Fibroblast of the conjunctiva (primary cell): ENCODE measurements around the gene SLIT3.
A peak's percentile ranks its signal among the peaks of the same experiment; 100 is the strongest.

Source experiments
- DNase-seq: peaks from one replicate; pipeline ENCODE4 v3.0.0-alpha.2; 2010; ENCODE audit warnings: low read depth

SLIT3 gene

DNA sequence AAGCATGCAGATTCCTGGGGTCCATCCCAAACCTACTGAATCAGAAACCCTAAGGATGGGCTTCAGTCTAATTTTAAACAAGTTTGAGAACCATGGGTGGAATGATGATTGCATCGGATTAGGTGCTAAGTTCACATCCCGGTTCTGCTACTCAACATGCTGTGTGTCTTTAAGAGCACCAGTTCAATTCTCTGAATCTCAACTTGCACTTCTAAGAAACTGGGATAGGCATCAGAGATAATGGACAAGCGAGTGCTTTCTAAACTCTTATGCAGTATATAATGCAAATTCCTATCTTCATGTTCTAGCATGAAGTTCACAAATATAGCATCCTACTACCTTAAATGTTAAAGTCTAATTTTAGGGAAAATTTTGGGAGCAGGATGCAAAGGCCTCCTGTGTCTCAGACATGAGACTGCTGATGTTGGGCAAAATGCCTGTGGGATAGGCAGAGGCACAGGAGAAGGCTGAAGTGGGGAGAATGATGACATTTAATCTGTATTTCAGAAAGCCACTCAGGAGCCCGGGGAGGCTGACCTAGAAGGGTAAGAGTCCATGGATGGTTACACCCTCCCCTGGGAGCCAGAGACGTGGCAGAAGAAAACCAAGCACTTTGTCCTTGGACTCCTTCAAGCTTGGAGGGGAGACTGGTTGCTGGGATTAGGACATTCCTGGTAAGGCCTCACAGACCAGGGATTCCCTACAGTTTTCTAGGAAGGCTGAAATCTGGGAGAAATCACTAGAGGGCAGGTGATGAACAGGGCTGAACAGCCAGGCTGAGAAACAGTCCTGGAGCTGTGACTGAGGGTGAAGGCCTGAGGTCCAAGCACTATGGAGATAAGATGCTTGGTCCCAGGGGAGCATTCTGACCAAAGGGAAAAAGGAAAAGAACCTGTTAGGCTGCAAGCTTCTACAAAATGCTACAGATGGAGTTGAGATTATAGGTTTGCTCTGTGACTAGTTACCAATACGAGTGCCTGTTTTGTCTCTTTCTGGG lies 409.8 kb downstream of the SLIT3 start:
- no peak for DNase-seq

DNA sequence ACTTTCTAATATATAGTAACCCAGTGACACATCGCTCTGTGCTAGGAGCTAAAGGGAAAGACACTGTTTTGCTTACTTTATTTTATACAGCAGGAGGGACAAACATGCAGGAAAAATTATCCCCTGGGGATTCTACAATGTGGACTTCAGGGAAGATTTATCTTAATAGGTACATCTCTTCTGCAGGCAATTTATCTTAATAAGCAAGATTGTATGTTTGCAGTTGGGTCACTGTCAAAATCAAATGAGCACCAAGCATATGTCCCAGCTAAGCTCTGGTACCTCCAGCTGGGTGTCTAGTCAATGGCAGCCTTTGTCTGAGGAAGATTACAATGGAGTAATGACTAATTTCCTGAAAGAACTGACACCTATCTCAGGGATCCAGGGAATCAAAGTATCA lies 411.9 kb downstream of the SLIT3 start:
- no peak for DNase-seq

DNA sequence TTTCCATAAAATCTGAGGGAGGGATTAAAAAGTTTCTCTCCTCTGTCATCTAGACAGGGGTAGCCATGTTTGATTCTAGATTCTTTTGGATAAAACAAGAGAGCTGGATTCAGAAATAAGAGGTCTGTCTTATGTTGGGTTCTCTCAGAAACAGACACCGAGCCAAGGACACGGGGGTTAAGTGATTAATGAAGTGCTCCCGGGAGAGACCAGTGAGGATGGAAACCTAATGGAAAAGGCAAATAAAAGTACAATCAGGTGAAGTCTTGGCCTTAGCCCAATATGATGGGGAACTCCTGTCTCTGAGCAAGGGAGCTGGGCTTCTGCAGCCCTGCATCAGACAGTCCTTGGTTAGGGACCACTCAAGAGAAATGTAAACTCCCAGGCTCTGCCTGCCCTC lies 413.0 kb downstream of the SLIT3 start:
- DNase-seq = no peak

DNA sequence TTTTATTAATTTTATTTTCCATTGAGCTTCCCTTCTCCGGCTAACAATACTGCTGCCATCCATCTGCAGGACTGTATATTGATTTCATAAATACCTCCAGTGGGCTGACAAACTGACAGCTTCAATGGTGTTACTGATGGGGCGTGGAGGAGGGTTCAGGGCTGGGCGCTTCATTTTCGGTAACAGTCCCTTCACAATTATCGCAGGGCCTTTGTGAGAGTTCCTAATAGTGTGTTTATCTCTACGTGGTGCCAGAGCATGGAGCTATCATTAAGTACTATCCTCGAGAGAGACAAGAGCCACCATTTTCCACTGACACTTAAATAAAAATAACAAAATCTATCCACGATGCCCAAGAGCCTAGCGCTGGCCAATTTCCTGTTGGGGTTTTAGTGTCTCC lies 414.8 kb downstream of the SLIT3 start:
- DNase-seq = no peak

DNA sequence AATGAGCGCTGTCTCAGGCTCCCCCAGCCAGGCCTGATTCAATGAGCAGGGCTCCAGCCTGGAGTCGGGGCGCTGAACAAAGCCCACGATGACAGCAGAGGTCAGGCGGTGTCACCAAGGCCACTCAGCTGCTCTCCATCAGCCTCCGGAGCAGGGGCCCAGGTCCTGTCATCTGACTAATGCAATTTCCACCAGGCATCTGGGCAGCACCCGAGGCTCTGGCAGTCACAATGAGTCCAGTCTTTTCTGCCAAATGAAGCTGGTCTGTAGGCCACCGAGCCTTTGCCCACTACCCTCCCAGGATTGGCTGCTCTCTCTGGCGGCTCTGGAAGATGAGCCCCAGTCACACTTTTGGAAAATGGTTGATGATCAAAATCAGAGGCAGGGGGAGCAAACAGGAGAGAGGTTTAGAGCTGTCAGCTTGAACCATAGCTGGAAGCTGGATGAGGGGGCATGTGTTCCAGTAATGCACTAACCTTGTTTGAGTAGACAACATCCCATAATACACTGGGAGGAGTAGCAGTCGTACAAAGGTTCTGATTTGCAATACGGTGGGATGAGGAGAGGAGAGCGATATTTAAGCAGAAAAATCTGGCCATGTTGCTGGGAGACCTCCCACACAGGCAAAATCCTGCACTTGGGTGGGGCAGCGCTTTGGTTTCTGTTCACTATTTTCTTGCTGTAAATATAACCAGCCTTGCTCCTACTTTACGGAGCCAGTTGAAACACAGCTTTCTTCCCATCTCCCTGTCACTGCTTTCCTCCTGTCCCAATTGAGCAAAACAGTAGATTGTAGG lies 415.4 kb downstream of the SLIT3 start:
- DNase-seq = no peak

DNA sequence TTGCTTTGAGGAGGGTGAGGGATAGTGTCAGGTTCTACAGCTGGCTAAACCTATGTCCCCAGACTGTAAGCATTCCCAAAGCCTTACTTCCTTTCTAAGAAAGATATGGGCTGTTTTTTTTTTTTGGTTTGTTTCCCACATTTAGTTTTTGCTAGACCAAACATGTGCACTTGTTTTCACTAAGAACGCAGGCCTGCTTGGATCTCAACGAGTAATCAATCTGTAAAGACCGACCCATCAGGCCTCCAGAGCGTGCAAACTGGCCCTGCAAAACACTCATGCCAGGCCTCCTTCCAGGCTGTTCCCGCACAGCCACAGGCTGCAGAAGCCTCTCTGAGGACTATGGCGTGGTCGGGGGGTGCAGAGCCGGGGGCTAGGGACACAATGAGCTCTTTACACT lies 416.9 kb downstream of the SLIT3 start:
- no peak for DNase-seq

DNA sequence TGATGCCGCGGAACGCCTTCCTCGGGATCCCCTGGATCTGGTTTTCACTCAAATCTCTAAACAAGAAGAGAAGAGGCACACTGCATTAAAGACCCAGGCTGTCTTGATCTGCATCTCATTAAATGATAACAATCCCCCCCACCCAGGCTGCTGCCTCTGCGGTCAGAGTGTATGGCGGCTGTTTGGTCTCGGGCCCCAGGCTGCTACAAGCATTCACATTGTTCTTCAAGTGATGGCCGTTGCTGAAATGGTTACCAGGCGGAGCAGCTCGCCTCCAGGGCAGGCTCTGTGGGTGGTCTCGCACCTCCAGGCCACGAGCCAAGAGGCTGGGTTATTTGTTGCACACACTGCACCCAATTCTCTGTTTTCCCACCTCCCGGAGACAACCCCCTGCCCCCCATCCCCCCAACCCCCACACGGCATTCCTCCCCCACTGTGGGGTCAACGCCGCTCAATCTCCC lies 417.6 kb downstream of the SLIT3 start:
- no peak for DNase-seq

DNA sequence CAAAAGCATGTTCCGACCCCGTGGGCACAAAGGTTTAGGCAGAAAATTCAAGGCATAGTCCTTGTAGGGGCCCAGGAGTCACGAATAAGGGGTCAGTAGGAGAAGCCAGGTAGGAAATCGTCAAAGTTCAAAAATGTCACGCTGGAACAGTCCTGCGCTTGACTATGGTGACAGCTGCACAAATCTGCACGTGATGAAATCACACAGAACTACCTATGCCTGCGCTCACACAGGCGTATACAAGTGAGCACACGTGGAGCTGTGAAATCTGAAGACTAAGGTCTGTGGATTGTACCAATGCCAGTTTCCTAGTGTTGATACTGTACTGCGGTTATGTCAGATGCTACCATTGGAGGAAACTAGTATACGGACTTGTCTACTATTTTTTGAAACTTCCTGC lies 418.7 kb downstream of the SLIT3 start:
- no peak for DNase-seq

DNA sequence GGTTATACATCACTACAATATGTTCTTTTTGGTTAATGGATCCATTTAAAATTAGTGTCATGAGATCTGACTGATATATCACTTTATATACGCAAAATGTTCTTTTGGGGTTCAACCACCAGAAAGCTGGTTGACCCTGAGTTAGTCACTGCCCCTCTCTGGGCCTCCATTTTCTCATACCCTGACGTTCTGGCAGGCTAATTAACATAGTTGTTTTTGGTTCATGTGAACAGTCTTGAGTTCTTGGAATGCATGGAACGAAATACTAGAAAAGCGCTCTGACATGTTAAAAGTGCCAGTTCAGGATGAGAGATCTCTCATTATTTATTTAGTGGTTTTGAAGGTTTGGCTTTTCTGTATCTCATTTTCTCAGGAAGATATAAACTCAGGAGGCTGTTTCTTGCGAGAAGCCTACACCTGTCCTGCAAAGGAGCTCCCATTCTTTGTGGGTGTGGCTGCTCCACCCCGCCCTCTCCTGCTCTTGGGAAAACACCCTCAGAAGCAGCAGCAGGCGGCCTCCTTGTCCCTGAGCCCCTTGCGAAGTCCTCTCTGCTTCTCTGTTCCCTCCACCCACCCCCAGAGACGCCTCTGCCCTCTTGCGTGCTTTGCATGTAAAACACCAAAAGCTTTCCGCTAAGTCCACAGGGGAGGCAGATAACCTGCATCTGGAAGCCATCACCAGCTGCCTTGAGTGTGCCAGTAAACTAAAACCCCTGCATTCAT lies 419.4 kb downstream of the SLIT3 start:
- no peak for DNase-seq

DNA sequence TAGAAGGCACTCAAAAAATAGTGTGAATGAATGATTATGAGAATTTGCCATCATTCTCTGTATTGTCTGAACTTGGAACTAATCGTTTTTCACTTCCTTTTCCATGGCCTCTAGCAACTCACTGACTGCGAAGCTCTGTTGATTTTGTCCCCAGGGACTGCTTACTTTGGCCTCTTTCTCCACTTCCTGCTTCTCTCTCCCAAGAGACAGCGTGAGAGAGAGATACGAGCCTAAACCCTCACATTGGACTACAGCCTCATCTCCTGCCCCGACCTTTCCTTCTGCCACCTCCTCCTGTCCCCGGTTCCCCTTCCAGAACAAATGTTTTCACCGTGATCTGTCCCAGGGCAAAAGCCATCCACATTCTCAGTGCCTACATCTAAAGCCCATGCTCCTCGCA lies 421.0 kb downstream of the SLIT3 start:
- DNase-seq = peak; percentile 8

DNA sequence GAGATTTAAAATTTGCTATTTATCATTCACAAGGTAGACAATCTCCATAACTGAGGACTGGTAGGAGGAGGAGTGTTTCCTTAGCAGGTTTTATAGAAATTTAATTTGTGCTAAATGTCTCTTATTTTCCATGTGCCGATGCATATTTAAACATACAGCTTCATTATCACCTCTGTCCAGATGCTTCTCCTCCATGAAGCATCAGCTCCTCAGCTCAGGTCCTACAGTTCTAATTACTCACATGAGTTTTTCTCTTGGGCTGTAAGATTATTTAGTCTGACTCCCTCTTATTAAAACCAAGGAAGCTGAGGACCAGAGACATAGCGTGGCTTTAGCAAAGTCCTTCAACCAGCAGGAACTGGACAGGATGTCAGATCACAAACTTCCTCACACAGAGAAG lies 421.6 kb downstream of the SLIT3 start:
- no peak for DNase-seq

DNA sequence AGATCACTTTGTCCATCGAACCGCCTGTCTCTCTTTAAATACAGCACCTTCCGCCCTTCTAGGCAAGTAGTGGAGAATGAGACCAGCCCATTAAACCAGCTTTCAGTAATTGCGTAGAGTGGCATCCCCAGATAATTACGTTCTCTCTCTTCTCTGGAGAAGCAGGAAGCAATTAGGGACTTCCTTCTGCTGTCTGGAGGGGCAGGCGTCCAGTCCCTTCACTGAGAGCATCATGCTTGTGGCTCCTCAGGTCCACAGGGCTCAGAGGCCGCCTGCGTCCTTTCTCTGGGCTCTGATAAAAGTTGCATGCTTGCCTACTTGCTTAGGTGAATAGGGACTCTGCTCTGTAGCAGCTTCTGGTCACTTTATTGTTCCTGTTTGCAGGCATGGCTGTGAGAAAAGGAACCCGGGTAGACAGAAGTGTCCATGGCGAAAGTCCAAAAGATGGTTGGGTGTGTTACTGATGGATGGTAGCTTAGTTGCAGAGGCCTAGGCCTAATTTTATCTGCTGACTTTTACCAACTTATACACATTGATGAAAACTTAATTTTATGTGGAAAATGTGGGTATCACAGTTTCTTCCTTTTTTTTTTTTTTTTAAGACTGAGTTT lies 422.7 kb downstream of the SLIT3 start:
- no peak for DNase-seq

DNA sequence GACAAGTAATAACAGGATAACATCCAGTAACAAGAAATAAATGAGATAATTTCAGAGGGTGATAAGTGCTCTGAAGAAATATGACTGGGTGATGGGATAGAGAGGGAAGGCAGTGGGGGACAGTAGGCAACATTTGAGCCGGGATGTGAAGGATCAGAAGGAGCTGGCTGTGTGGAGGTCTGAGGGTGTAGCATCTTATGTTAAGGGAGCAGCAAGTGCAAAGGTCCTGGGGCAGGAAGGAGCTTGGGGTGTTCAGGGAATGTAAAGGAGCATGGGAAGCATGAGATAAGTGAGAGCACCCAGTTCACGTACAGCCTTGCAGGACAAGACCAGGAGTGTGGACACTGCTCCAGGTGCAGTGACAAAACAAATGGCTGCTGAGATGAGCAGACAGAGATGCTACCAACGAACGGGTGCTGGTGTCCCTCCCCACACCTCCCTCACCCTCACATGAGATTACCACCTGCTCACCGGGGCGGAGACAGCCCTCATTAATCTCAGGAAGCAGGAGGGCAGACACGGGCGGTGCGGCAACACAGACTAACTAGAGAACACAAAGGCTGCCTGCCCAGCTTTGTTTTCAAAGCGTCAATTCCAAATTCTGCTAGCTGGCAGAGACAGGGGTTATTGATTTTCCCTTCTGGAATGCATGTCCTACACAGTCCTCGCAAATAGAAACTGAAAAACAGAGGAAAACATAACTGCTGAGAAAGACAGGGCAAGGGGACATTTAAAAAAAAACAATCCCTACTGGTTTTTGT lies 423.6 kb downstream of the SLIT3 start:
- DNase-seq = no peak

DNA sequence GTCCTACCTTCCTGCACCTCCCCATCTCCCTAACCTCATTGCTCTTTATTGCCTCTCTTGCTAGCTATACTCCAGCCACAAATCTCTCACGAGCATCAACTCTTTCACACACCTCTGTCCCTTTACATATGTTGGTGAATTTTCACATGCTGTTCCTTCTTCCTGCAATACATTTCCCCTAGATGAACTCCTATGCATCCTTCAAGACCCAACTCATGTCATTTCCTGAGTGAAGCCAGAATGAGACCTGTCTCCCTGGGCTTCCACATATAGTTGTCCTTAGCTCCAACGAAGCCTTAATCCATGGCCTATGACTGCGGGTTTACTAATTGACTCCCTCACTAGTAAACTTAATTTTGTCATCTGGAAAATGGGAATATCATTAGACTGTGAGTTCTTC lies 424.5 kb downstream of the SLIT3 start:
- DNase-seq = no peak

DNA sequence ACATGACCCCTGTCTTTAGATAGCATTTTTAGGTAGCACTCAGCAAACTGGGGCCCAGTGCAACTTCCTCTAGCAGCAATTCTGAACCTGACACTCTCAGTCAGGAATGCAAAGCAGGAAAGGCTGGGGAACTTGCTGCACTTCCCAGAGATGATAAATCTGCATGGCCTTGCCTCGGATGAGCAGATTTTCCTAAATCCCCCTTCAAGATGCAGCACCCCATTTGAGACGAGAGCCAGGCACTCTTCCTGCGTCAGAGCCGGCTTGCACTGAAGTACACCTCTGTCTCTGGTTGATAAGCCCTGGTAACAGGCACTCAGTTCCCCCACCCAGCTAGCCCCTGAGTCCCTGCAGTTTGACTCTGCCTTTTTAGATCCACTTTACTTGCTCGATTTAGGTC lies 425.1 kb downstream of the SLIT3 start:
- no peak for DNase-seq

DNA sequence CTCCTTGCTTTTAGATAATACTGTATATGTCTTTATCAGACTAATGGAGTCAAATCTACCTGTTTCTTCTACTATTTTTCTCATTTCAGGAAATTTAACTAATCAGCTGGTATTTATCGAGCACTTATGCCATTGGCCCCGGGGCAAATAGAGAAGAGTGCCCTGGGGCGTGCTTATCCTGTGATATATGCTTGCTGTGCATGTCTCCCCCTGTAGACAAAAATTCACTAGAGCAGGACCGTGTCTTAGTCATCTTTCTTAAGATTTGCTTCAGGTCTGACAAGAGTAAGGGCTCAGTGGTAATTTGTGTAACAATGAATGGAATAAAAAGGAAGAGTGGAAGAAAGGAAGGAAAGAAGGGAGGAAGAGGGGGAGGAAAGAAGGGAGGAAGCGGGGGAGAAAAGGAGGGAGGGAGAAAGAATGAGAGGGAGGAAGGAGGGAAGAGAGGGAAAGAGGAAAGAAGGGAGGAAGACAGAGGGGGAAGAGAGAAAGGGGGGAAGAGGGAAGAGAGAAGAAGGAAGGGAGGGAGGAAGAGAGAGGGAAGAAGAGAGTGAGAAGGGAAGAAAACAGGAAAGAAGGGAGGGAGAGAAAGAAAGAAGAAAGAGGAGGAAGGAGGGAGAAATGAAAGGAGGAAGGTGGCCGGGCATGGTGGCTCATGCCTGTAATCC lies 426.1 kb downstream of the SLIT3 start:
- DNase-seq = no peak

DNA sequence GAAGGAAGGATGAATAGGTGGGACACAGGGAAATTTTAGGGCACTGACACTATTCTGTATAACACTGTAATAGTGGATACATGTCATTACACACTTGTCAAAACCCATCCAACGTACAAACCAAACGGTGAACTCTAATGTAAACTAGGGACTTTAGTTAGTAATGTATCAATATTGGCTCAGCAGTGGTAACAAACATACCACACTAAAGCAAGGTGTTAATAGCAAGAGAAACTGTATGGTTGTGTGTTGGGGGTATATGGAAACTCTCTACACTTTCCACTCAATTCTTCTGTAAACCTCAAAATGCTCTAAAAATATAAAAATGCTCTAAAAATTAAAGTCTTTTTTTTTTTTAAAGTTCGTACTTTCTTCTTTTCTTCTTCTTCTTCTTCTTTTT lies 428.7 kb downstream of the SLIT3 start:
- no peak for DNase-seq

DNA sequence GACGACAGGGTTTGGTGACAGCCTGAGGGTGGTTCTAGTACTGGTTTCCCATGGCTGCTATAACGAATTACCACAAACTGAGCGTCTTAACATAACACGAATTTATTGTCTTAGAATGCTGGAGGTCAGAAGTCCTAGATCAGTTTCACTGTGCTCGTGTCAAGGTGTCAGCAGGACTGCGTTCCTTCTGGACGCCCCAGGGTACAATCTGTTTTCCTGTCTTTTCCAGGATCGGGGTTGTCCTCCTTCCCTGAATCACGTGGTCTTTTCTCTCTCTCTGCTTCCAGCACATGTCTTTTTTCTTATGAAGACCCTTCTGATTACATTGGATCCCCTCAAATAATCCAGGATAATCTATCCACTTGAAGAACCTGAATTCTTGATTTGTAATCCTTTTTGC lies 430.0 kb downstream of the SLIT3 start:
- DNase-seq = no peak

DNA sequence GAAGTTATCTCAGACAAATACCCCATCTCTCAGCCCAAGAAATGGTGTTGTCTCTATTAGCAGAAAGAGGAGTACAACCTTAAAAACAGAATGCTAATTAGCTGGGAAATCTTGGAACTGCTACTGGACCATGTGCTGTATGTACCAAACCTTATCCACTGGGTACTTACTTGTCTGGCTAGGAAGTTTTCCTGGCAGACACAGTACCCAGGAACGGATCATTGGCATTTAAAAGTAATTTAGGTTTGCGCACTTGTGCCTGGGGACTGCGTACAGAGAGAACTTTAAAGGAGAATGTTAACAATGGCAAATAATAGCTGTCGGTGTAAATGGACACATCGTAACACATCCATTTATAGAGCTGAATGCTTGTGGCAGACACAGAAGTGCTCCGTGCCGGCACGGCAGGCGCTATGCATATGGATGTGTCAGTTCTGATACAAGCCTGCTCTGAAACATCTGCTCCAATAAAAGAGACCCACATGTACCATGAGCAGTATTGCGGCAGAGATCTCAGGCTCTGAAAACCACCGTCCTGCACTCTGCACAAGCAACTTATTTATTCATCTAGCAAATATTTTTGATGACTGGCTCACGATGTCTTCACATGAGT lies 431.2 kb downstream of the SLIT3 start:
- no peak for DNase-seq

DNA sequence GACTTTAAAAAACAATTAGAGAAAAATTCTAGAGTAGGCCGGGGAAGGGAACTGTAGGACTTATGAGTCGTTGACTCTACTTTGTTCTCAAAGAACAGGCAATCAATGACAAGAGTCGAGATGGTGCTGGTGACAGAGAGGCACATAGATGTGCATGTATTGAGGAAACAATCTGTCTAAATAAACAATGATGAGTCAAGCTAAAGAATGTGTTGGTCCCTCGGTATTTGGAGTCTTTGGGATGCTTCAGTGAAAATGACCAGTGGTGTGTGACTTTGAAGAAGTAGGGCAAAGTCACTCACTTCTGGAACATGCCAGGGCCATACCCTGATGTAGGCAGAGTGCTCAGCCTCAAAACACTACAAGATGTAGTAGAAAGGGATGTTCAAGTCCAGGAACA lies 433.7 kb downstream of the SLIT3 start:
- DNase-seq = no peak
